Colonic mucosa (tissue), 4 donors: ENCODE data around the gene SLC22A17. TPM values are rescaled to one million over a fixed set of nuclear protein-coding genes. Genes with fewer than 3 reads are reported as not detected.

Experiments used
- DNase-seq: peaks from one replicate; pipeline ENCODE4 v3.0.0-alpha.2; 2020
- H3K27ac ChIP-seq: fragments of 200-600 bp; one replicate; pipeline ENCODE4 v1.8.0; 2021
- H3K27me3 ChIP-seq: fragments of 200-600 bp; one replicate; pipeline ENCODE4 v1.8.0; 2021
- H3K36me3 ChIP-seq: fragments of 200-600 bp; one replicate; pipeline ENCODE4 v1.8.0; 2021
- H3K4me1 ChIP-seq: fragments of 200-600 bp; one replicate; pipeline ENCODE4 v1.8.0; 2021; ENCODE audit warnings: mild to moderate bottlenecking
- H3K4me3 ChIP-seq: fragments of 200-600 bp; one replicate; pipeline ENCODE4 v1.8.0; 2021
- H3K9ac ChIP-seq, 2 donors: one replicate each; pipeline ENCODE4 v1.7.0; 2013; ENCODE audit warnings: control low read depth in 2 of 2, low read depth in 2 of 2, low read length in 2 of 2
- H3K9me3 ChIP-seq: fragments of 200-600 bp; one replicate; pipeline ENCODE4 v1.8.0; 2021
- CTCF ChIP-seq: fragments of 200-600 bp; IDR thresholded peaks from one replicate; pipeline ENCODE4 v1.8.0; 2022; ENCODE audit warnings: antibody characterized with exemption, mild to moderate bottlenecking
- intact Hi-C: fragments of 100-400 bp; cut with DNase I; formaldehyde crosslinking; loops from one replicate; pipeline ENCODE4 v1.14.1; 2022
- total RNA-seq, 2 donors: library from RNA; stranded (reverse); fragmentation: NEBNext Ultra II Directional in 1 of 2; extraction: Animal tissue kit (Norgen Biotek cat#: 25700) in 1 of 2; gene quantifications; one replicate each; pipeline ENCODE4 v1.2.1, GENCODE V29; 2021
- donor health status: healthy.
- donor health status: DM: no; HTN: no; CAD: no.
- donor health status: DM: no; HTN: no; CAD: no.

SLC22A17 gene
- total RNA-seq, 2 donors from 2014 or later = 3.9 to 6.7 TPM

- DNase-seq = no peak
- no peaks in the 10 kb centered on the region for H3K36me3 ChIP-seq
- H3K9ac ChIP-seq = no peak overlapping the region
- no peak overlapping the region for H3K4me3 ChIP-seq
- H3K4me1 ChIP-seq = peaks cover 17% of the 10 kb centered on the region
- no peak for TF ChIP-seq CTCF
- H3K27me3 ChIP-seq = no peaks in the 10 kb centered on the region
- H3K9me3 ChIP-seq = no peaks in the 10 kb centered on the region
- no peak overlapping the region for H3K27ac ChIP-seq
- intact Hi-C loops = no loop called here
Observed at GRCh38 chr14:23310546-23310945, 42.1 kb downstream of the SLC22A17 start.

GRCh38 chr14:23308721-23309445 is 43.8 kb downstream of the SLC22A17 start:
- Histone ChIP-seq H3K4me3 (no peak overlapping the region), H3K9me3 (no peaks in the 10 kb centered on the region), H3K27ac (no peak overlapping the region), H3K9ac (peak overlapping the region in 1 of 2 donors; percentile 99), H3K36me3 (no peaks in the 10 kb centered on the region), H3K4me1 (peaks cover 17% of the 10 kb centered on the region), H3K27me3 (no peaks in the 10 kb centered on the region)
- TF ChIP-seq CTCF = no peak
- intact Hi-C loops = no loop called here
- no peak for DNase-seq

DNA sequence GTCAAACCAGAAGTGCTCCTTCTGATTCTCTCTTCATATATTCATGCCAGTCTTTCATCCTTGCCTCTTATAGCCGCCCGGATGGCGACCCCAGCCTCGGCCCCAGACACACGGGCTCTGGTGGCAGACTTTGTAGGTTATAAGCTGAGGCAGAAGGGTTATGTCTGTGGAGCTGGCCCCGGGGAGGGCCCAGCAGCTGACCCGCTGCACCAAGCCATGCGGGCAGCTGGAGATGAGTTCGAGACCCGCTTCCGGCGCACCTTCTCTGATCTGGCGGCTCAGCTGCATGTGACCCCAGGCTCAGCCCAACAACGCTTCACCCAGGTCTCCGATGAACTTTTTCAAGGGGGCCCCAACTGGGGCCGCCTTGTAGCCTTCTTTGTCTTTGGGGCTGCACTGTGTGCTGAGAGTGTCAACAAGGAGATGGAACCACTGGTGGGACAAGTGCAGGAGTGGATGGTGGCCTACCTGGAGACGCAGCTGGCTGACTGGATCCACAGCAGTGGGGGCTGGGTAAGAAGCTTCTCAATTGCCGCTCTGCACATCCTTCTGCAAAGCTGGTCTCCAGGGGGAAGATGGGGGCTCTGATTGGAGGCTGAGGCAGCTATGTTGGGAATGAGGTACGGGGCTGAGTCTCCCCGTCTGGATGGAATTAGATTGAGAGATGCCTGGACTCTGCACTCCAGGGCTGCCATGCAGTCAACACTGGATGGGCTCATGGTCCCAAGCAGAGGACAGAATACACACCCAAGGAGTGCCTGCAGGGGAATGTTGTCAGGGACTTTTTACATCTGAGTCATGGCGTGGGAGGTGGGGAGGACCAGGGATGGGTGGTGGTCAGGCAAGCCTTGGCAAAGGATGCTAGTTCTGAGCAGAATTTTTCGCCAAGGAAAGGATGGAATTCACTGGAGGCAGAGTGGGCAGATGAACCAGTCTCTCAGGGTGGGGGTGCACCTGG is 44.7 kb downstream of the SLC22A17 start:
- peak overlapping the region; percentile 89 to 99 for H3K9ac ChIP-seq
- peak overlapping the region; percentile 91 for H3K27ac ChIP-seq
- TF ChIP-seq CTCF = no peak
- intact Hi-C loops = no loop called here
- no peaks in the 10 kb centered on the region for H3K9me3 ChIP-seq
- no peaks in the 10 kb centered on the region for H3K27me3 ChIP-seq
- H3K4me3 ChIP-seq = peak overlapping the region; percentile 70
- H3K4me1 ChIP-seq = peaks cover 17% of the 10 kb centered on the region
- DNase-seq = no peak
- H3K36me3 ChIP-seq = no peaks in the 10 kb centered on the region

DNA sequence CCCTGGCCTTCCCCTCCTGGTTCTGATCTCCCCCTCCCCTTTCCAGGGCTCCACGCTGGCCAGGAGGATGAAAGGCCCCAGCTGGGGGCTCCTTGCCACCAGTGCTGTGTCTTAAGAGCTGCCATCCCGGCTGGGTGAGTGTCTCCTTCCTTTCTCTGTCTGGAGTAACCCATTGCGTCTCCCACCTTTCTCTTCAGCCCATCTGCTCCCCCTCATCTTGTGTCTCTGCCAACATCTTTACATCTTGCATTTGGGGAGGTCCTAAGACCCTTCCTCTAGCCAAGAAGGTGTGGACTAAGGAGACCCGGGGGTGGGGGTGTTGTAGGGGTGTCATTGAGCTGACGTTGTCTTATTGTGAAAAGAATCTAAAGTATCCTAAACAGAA is 45.5 kb downstream of the SLC22A17 start:
- Histone ChIP-seq H3K4me1 (peaks cover 17% of the 10 kb centered on the region), H3K9me3 (no peaks in the 10 kb centered on the region), H3K4me3 (peak overlapping the region; percentile 70), H3K27ac (peak overlapping the region; percentile 91), H3K36me3 (no peaks in the 10 kb centered on the region), H3K9ac (peak overlapping the region; percentile 89 to 99), H3K27me3 (no peaks in the 10 kb centered on the region)
- TF ChIP-seq CTCF = no peak
- intact Hi-C loops = no loop called here
- DNase-seq = no peak

- H3K9me3 ChIP-seq = no peaks in the 10 kb centered on the region
- no peak for TF ChIP-seq CTCF
- H3K27me3 ChIP-seq = no peaks in the 10 kb centered on the region
- DNase-seq = peak; percentile 96
- no peaks in the 10 kb centered on the region for H3K36me3 ChIP-seq
- peak within 1 kb of the TSS; percentile 70 for H3K4me3 ChIP-seq
- peaks cover 17% of the 10 kb centered on the region for H3K4me1 ChIP-seq
- H3K27ac ChIP-seq = peak within 1 kb of the TSS; percentile 91
- intact Hi-C loops = no loop called here
- H3K9ac ChIP-seq = peak within 1 kb of the TSS; percentile 89 to 99
Observed at GRCh38 chr14:23306412-23307145, 46.1 kb downstream of the SLC22A17 start, which contains the start of gene BCL2L2. Gene BCL2L2 (plus strand): TSS chr14:23306833. CDS start chr14:23307768, 935 bp downstream.
